Breast epithelium (tissue), 4 donors: ENCODE measurements around the gene COPB2. TPM values are rescaled to one million over a fixed set of nuclear protein-coding genes. Genes with fewer than 3 reads are reported as not detected.

Experiments
- DNase-seq, 2 donors: peaks; one replicate each; pipeline ENCODE4 v3.0.0-alpha.2; 2019; ENCODE audit warnings: low spot score in 2 of 2
- H3K27ac ChIP-seq, 2 donors: fragments of 200-600 bp; sonication (generic) in 1 of 2; one replicate each; pipeline ENCODE4 v1.5.1; 2016 to 2019; ENCODE audit warnings: mild to moderate bottlenecking in 1 of 2
- H3K27me3 ChIP-seq, 2 donors: fragments of 200-600 bp; sonication (generic) in 1 of 2; one replicate each; pipeline versions ENCODE4 v1.5.1 to v1.6.0; 2017 to 2019; ENCODE audit warnings: control low read depth in 1 of 2, mild to moderate bottlenecking in 1 of 2
- H3K36me3 ChIP-seq: fragments of 200-600 bp; one replicate; pipeline ENCODE4 v1.5.1; 2019
- H3K4me1 ChIP-seq, 2 donors: fragments of 200-600 bp; sonication (generic); one replicate each; pipeline ENCODE4 v1.5.1; 2016 to 2019; ENCODE audit warnings: control low read depth in 1 of 2
- H3K4me3 ChIP-seq, 3 donors: fragments of 200-600 bp; sonication (generic); 1 replicate in 2 of 3; 2 replicates in 1 of 3; pipeline ENCODE4 v1.5.1; 2016 to 2019; ENCODE audit warnings: mild to moderate bottlenecking in 3 of 3, moderate library complexity in 2 of 3
- H3K9me3 ChIP-seq, 2 donors: fragments of 200-600 bp; sonication (generic) in 1 of 2; one replicate each; pipeline ENCODE4 v1.5.1; 2016 to 2019; ENCODE audit warnings: control low read depth in 1 of 2
- CTCF ChIP-seq, 3 donors: fragments of 450-650 bp; IDR thresholded peaks; one replicate each; pipeline ENCODE4 v1.5.1; 2016 to 2017; ENCODE audit warnings: antibody characterized with exemption in 3 of 3, mild to moderate bottlenecking in 3 of 3, moderate library complexity in 3 of 3
- POLR2A ChIP-seq: fragments of 450-650 bp; IDR thresholded peaks from one replicate; pipeline ENCODE4 v1.6.1; 2016; ENCODE audit warnings: antibody characterized with exemption, mild to moderate bottlenecking, moderate library complexity
- POLR2AphosphoS5 ChIP-seq, 3 donors: sonication (generic); formaldehyde crosslinking; IDR thresholded peaks; one replicate each; pipeline ENCODE4 v1.6.1; 2017; ENCODE audit warnings: antibody characterized with exemption in 3 of 3
- intact Hi-C: fragments of 100-400 bp; cut with DNase I; formaldehyde crosslinking; loops from one replicate; pipeline ENCODE4 v1.15.1; 2023; ENCODE audit warnings: low total_unique reads
- total RNA-seq, 3 donors: library from RNA; depleted of rRNA; stranded (reverse); fragments of >200 nt; gene quantifications; one replicate each; pipeline ENCODE4 v1.1.0, GENCODE V29; 2016

COPB2 gene
- total RNA-seq, 3 donors from 2014 or later: 76.5 to 109 (median 109) TPM

DNA sequence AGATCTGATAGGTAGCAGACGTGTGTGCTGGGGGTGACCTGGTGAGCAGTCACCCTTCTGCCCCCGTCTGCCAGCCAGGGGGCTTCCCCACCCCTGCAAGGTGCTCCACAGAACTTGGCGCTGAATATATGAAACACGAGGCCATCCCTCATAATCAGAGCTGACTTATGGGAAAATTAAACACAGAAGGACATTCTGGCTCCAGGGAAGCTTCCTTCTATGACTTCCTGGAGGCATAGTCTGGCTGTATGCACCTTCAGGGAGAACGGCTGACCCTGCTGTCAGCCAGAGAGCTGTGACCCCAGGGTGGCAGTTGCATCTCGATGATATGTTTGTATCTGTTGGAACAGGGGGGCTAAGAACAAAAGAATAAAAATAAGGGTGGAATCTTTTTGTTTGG, 72.2 kb downstream of the COPB2 start:
- H3K4me3 ChIP-seq: no peak overlapping the region
- TF ChIP-seq POLR2A (no peak), POLR2AphosphoS5 (IDR thresholded peaks at IDR 0.05) (no peak), CTCF (IDR thresholded peaks at IDR 0.05) (no peak)
- intact Hi-C loops: no loop called here
- H3K27ac ChIP-seq: no peak overlapping the region
- DNase-seq: no peak
- no peaks in the 10 kb centered on the region for H3K9me3 ChIP-seq
- no peaks in the 10 kb centered on the region for H3K4me1 ChIP-seq
- H3K27me3 ChIP-seq: peaks cover 0 to 6% of the 10 kb centered on the region in 2 donors
- no peaks in the 10 kb centered on the region for H3K36me3 ChIP-seq

- intact Hi-C loops: no loop called here
- Histone ChIP-seq H3K4me3 (no peak overlapping the region), H3K27ac (no peak overlapping the region), H3K27me3 (peaks cover 0 to 6% of the 10 kb centered on the region in 2 donors), H3K9me3 (no peaks in the 10 kb centered on the region), H3K4me1 (no peaks in the 10 kb centered on the region), H3K36me3 (no peaks in the 10 kb centered on the region)
- DNase-seq: no peak
- TF ChIP-seq CTCF (IDR thresholded peaks at IDR 0.05) (no peak), POLR2A (no peak), POLR2AphosphoS5 (IDR thresholded peaks at IDR 0.05) (no peak)
Observed at GRCh38 chr3:139313921-139314320, 75.5 kb downstream of the COPB2 start.

GRCh38 chr3:139312959-139313358, 76.5 kb downstream of the COPB2 start:
- Histone ChIP-seq H3K4me1 (no peaks in the 10 kb centered on the region), H3K36me3 (no peaks in the 10 kb centered on the region), H3K9me3 (no peaks in the 10 kb centered on the region), H3K27me3 (peaks cover 0 to 3% of the 10 kb centered on the region in 2 donors), H3K27ac (no peak overlapping the region), H3K4me3 (no peak overlapping the region)
- intact Hi-C loops: no loop called here
- TF ChIP-seq POLR2AphosphoS5 (IDR thresholded peaks at IDR 0.05) (no peak), POLR2A (no peak), CTCF (IDR thresholded peaks at IDR 0.05) (no peak)
- no peak for DNase-seq

DNA sequence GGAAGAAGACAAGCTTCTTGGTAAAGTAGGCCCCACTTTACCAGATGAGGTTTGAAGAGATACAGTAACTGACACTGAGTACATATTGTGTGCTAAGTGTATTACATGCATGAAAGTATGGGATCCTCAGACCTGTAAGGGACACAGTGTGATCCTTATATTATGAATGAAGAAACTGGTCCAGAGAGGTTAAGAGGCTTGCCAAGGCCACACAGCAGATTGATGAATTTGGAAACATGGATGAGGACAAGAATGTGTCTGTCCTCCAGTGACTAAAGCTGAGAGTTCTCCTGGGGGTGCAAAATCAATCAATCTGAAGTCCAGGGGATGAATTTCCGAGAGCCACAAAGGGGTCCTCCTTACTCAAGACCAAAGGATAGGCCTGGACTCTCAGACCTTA, 77.0 kb downstream of the COPB2 start:
- no peak overlapping the region for H3K4me3 ChIP-seq
- no peak overlapping the region for H3K27ac ChIP-seq
- H3K4me1 ChIP-seq: no peaks in the 10 kb centered on the region
- peaks cover 0 to 3% of the 10 kb centered on the region in 2 donors for H3K27me3 ChIP-seq
- no peaks in the 10 kb centered on the region for H3K9me3 ChIP-seq
- TF ChIP-seq CTCF (IDR thresholded peaks at IDR 0.05) (no peak), POLR2AphosphoS5 (IDR thresholded peaks at IDR 0.05) (no peak), POLR2A (no peak)
- intact Hi-C loops: no loop called here
- no peaks in the 10 kb centered on the region for H3K36me3 ChIP-seq
- no peak for DNase-seq

GRCh38 chr3:139311557-139311956, 77.9 kb downstream of the COPB2 start:
- H3K27me3 ChIP-seq: peaks cover 0 to 3% of the 10 kb centered on the region in 2 donors
- no peaks in the 10 kb centered on the region for H3K9me3 ChIP-seq
- H3K4me1 ChIP-seq: no peaks in the 10 kb centered on the region
- no peak for DNase-seq
- no peak overlapping the region for H3K27ac ChIP-seq
- H3K36me3 ChIP-seq: no peaks in the 10 kb centered on the region
- TF ChIP-seq POLR2AphosphoS5 (IDR thresholded peaks at IDR 0.05) (no peak), CTCF (IDR thresholded peaks at IDR 0.05) (no peak), POLR2A (no peak)
- no peak overlapping the region for H3K4me3 ChIP-seq
- intact Hi-C loops: no loop called here
